GM19395 (cell line): Measurements from ENCODE around the gene FGF2.
"Not testable (repeated sequence)": the region's sequence is repeated elsewhere in the genome, so short reads cannot be mapped to it uniquely, and the experiment has no call there.

Experiments
- ATAC-seq: cut with Tn5 transposase; IDR thresholded peaks from one replicate; pipeline ENCODE4 v1.9.1; 2021; ENCODE audit warnings: mild to moderate bottlenecking, moderate library complexity; ENCODE audit not compliant: unreplicated experiment

FGF2 gene

DNA sequence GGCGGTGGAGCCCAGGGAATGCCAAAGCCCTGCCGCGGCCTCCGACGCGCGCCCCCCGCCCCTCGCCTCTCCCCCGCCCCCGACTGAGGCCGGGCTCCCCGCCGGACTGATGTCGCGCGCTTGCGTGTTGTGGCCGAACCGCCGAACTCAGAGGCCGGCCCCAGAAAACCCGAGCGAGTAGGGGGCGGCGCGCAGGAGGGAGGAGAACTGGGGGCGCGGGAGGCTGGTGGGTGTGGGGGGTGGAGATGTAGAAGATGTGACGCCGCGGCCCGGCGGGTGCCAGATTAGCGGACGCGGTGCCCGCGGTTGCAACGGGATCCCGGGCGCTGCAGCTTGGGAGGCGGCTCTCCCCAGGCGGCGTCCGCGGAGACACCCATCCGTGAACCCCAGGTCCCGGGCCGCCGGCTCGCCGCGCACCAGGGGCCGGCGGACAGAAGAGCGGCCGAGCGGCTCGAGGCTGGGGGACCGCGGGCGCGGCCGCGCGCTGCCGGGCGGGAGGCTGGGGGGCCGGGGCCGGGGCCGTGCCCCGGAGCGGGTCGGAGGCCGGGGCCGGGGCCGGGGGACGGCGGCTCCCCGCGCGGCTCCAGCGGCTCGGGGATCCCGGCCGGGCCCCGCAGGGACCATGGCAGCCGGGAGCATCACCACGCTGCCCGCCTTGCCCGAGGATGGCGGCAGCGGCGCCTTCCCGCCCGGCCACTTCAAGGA is at the start of gene FGF2:
TSS of gene FGF2 (plus strand) at position 279 of the 705 bp plus-strand sequence. CDS start at position 623, 344 bp downstream.
- ATAC-seq, result peak; percentile 21

DNA sequence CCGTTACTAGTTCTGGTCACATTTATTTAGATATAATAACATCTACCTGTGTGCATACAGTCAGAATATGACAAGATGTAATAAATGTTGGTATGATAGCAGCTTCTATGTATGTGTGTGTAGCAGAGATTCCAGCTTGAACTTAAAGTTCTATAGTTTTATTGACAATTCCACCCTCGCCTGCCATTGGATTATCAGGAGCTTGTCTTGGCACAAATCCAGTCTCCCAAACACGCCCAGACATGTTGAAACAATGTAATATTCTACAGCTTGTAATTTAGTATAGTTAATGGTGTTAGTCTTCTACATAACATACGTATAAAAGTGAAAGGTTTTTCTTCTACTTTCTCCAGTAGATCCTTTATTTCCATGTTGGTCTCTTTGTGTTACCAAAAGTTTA is 49.7 kb upstream of the FGF2 start:
- ATAC-seq, result no peak

DNA sequence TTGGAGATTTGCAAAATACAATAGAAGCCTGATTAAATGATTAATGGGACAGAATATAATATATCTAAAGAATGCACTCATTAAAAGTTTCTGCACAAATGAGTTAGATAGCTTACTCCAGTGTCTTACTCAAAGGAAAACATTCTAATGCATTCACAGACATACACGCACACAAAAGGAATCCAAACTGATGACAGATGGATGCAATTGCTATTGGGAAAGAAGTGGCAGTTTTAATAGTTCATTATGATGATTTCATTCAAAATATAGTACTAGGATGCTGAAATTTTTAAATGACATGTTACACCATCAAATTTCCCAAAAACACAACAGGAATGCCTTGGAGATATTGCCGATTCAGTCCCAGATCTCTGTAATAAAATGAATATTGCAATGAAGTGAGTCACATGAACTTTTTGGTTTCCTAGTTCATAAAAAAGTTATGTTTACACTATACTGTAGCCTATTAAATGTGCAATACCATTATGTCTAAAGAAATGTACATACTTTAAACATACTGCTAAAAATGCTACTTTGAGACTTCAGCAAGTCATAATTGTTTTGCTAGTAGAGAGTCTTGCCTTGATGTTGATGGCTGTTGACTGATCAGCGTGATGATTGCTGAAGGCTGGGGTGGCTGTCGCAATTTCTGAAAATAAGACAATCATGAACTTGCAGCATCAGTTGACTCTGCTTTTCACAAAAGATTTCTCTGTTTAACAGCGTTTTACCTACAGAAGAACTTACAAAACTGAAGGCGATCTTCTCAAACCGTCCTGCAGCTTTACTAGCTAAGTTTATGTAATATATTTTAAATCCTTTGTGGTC is 48.6 kb upstream of the FGF2 start:
- no peak for ATAC-seq

GRCh38 chr4:122781486-122781885 is 45.1 kb upstream of the FGF2 start:
- ATAC-seq, result no peak

DNA sequence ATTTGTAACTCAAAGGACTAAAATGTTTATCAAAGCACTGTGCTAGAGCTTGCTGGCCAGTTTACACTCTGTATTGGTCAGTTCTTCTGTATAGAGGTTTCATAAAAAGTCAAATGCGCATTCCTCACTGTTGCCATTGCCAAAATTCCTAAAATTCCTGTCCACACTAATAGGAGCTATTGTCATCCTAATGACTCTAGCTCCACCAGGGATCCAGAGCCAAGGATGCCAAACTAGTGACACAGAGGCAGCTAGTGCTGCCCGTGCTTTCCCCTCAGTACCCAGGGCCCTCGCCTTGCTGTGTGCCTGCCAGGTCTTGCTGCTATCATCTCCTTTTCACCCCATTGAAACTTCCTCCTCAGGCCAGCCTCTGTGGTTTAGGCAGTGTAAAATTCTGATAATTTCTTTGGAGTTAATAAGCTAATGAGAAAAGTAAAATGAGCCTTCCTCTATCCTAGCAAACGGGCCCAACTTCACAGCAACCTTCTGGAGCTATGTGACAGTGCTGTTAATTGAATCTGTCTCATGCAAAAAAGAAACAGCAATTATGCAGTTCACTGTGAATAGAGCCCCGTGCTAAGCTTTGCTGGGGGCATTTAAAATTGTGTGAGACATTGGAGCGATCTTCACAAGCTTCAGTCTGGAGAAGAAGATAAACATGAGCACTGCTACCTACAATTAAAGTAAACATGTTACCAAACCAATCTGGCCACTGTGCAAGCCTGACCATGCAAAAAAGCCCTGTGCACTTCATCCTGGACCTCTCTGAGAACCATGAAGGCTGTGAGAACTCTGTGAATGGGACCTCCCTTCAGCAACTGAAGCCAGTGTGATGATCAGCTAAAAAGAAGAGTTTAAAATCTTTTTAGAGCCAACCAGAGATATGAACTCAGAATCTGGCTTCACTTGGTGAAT is 43.1 kb upstream of the FGF2 start:
- ATAC-seq, result no peak

DNA sequence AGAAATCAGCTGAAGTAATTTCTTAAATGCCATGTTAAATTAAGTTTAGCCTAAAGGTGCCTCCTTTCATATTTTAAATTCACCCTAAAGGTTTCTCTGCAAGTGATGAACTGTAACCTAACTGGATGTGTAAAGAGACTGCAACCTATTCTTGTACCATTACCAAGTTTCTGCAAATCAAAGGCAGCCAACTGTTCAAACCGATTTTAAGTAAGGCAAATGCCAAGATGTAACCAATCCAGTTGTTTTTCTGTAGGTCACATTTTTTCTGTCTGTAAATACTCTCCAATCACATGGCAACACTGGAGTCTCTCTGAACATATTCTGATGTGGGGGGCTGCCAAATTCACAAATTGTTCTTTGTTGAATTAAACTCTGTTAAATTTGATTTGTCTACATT is 42.4 kb upstream of the FGF2 start:
- no peak for ATAC-seq

DNA sequence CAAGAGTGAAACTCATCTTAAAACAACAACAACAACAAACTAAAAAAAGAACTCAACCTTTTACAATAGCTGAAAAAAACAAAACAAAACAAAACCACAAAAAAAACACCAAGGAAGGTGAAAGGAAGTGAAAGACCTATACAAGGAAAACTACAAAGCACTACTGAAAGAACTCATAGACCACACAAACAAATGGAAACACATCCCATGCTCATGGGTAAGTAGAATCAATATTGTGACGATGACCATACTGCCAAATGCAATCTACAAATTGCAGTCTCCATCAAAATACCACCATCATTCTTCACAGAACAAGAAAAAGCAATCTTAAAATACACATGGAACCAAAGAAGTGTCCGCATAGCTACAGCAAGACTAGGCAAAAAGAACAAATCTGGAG is 41.5 kb upstream of the FGF2 start:
- no peak for ATAC-seq

DNA sequence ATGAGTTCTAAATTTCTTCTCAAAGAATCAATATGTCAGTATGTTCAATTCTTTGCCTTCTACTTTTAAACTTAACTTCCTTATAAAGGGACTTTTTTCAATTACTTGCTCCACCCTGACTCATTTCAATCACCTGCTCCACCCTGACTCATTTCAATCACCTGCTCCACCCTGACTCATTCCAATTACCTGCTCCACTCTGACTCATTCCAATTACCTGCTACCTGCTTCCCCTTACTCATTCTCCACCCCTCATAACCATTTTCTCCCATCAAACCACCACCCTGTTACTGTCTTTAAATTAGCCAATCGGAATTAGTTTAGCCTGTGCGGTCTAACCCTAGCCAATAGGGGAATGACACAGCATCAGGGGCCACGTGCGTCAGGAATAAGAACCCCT is 40.3 kb upstream of the FGF2 start:
- not testable (repeated sequence) for ATAC-seq

GRCh38 chr4:122786920-122787319 is 39.7 kb upstream of the FGF2 start:
- ATAC-seq, result not testable (repeated sequence)

DNA sequence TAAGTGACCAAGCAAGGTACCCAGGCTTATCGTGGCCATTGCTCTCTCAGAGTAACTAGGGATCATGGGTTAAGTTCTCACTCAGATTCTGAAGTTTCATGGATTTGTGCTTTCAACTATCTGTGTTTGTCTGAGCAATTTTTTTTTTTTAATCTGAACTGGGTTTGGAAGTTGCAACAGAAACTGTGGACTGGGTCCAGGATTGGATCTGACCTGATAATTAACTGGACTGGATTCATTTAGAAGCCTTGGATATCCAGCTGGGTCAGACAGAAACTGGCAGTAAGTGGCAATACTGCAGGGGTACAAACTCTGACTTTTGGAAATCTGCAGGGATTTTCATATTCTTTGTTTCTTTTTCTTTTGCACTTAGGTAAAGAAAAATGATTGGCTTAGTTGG is 38.7 kb upstream of the FGF2 start:
- no peak for ATAC-seq

DNA sequence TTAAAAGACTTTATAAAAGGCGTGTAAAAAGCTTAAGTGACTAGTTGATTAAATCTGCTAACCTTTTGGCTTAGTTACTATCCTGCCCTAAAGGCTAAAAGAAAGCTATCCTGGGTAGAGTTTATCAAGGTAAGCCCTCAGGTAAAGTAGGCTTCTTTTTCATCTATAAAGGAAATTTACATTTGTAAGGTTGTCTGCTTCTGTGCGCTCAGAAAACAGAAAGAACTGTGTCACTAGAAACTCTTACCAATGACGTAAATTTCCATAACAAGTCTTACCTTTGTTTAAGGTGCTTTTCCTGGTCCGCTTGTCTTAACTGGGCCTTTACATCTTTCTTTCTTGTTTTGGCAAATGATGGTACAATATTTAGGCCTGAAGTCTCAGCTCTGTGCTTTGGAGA is 37.7 kb upstream of the FGF2 start:
- ATAC-seq, result no peak

GRCh38 chr4:122793811-122794210 is 32.8 kb upstream of the FGF2 start:
- ATAC-seq, result no peak

- ATAC-seq, result no peak
Measured at GRCh38 chr4:122796801-122797404, 29.7 kb upstream of the FGF2 start.

GRCh38 chr4:122797405-122798094 is 29.1 kb upstream of the FGF2 start:
- no peak for ATAC-seq

GRCh38 chr4:122798101-122798500 is 28.5 kb upstream of the FGF2 start:
- peak; percentile 69 for ATAC-seq

DNA sequence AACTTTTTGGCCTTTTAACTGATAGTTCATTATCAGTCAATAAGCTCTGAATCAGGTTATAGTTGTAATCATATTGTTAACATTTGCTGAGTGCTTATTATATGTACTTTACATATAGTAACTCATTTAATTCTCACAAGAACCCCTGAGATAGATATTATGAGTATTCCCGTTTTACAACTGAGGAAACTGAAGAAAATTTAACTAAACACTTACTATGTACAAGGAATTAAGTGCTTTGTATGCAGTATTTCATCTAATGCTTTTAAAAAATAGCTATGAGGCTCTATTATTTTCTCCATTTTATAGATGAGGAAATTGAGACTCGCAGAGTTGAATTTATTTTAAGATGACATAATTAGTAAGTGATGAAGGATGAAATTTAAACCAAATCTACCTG is 27.7 kb upstream of the FGF2 start:
- ATAC-seq, result no peak

- no peak for ATAC-seq
Measured at GRCh38 chr4:122803788-122804208, 22.8 kb upstream of the FGF2 start.

- no peak for ATAC-seq
Measured at GRCh38 chr4:122806981-122807679, 19.5 kb upstream of the FGF2 start.

DNA sequence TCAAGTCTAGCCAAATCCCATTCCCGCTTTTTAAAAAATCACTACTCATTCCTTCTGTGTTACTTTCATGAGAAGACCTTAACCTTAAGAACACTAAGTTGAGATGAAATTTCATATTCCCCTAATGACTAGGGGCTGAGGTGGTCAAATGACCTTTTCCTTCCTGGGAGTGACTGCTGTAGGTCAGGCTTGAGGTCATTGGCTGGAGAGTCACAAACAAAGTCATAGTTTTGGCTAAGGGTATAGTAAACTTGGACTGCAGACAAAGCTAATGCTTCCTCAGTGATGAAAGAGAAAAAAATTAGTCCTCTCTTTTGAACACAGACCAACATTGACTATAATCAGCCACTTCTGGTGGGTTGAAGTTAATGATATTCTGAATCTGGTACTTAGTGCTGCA is 16.0 kb upstream of the FGF2 start:
- ATAC-seq, result no peak

- ATAC-seq, result not testable (repeated sequence)
Measured at GRCh38 chr4:122811781-122812180, 14.8 kb upstream of the FGF2 start.
